Activated naive CD8-positive, alpha-beta T cell treated with anti-CD3 and anti-CD28 coated beads, Interleukin-2, amount 50 U/mL, for 24 hours (primary cell): ENCODE measurements around the gene MORN4.

Experiments
- ATAC-seq: fragments of 150-1000 bp; cut with Tn5 transposase; one replicate; pipeline ENCODE4 v1.10.0; 2021
- DNase-seq: peaks from one replicate; pipeline ENCODE4 v3.0.0; 2021
- H3K27ac Mint-ChIP-seq: one replicate; pipeline ENCODE4 v1.8.0; 2021; ENCODE audit warnings: mild to moderate bottlenecking, mixed read lengths
- H3K27me3 Mint-ChIP-seq: one replicate; pipeline ENCODE4 v1.8.0; 2021; ENCODE audit warnings: mixed read lengths
- H3K36me3 Mint-ChIP-seq: one replicate; pipeline ENCODE4 v1.8.0; 2021; ENCODE audit warnings: low read depth, mixed read lengths
- H3K4me1 Mint-ChIP-seq: one replicate; pipeline ENCODE4 v1.8.0; 2021; ENCODE audit warnings: mixed read lengths
- H3K4me3 Mint-ChIP-seq: one replicate; pipeline ENCODE4 v1.8.0; 2021; ENCODE audit warnings: mild to moderate bottlenecking, moderate library complexity, mixed read lengths
- H3K9me3 Mint-ChIP-seq: one replicate; pipeline ENCODE4 v1.8.0; 2021; ENCODE audit warnings: mixed read lengths

MORN4 gene

DNA sequence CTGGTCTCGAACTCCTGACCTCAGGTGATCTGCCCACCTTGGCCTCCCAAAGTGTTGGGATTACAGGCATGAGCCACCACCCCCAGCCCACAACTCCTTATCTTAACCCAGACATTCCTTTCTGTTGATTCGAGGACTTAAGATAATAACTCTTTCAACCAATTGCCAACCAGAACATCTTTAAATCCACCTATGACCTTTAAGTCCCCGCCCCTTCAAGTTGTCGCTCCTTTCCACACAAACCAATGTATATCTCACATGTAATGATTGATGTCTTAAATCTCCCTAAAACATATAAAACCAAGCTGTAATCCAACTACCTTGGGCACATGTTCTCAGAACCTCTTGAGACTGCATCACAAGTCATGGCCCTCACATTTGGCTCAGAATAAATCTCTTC is 68.5 kb downstream of the MORN4 start:
- Mint-ChIP-seq H3K4me3 (no peak overlapping the region), H3K4me1 (no peaks in the 10 kb centered on the region), H3K9me3 (no peaks in the 10 kb centered on the region), H3K27ac (no peak overlapping the region), H3K27me3 (no peaks in the 10 kb centered on the region), H3K36me3 (no peaks in the 10 kb centered on the region)
- DNase-seq (no peak), ATAC-seq (no peak)
